Glomerular endothelial cell (primary cell): Measurements from ENCODE around the gene ID3. TPM values are rescaled to one million over a fixed set of nuclear protein-coding genes. Genes with fewer than 3 reads are reported as not detected.

Experiments used
- DNase-seq: peaks from one replicate; pipeline ENCODE4 v3.0.0-alpha.2; 2011; ENCODE audit warnings: low read depth, low spot score; ENCODE audit errors: extremely low read depth
- total RNA-seq: library from RNA; depleted of rRNA; stranded (reverse); fragments of >200 nt; gene quantifications from 2 replicates; pipeline ENCODE4 v1.2.3, GENCODE V29; 2015

The ID3 gene
- total RNA-seq, 1 donor from 2014 or later, result 399 TPM

DNA sequence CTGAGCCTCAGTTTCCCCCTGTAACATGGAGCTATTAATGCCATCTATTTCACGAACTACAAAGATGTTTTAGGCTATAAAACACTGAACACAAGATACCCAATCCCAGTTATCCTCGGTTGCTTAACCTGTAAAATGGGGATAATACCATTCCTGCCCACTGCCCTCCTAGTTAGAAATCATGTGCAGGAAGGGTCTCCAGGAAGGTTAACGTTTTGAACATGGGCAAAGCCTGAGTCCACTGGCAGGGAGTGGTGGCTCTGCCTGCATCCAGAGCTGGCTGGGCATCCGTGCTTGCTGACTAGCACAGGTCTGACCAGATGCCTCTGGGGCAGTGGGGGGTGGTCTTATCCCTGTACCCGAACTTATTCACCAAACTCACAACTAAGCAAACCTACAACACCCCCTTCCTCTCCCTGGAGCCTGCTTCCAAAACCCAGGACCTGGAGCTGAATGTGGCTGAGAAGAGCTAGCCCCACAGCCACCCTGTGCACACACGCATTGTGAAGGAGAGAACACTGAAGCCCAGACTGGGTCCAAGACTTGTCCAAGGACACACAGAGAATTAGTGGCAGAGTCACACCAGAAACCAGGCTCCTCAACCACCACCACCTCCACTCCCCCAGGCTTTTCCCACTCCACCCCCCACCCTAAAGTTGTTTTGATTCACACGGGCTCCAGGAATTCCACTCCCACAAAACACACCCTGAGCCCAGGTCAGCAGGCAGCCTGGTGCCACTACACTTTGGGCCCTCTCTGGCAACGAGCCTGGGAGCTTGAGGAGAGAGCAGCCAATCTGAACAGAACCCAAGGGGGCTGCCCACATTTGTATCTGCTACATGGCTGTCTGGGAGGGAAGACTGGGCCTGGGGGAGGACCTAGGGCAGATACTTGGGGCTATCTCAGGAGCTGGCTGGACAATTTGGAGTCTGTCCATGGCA lies 29.9 kb downstream of the ID3 start:
- no peak for DNase-seq

DNA sequence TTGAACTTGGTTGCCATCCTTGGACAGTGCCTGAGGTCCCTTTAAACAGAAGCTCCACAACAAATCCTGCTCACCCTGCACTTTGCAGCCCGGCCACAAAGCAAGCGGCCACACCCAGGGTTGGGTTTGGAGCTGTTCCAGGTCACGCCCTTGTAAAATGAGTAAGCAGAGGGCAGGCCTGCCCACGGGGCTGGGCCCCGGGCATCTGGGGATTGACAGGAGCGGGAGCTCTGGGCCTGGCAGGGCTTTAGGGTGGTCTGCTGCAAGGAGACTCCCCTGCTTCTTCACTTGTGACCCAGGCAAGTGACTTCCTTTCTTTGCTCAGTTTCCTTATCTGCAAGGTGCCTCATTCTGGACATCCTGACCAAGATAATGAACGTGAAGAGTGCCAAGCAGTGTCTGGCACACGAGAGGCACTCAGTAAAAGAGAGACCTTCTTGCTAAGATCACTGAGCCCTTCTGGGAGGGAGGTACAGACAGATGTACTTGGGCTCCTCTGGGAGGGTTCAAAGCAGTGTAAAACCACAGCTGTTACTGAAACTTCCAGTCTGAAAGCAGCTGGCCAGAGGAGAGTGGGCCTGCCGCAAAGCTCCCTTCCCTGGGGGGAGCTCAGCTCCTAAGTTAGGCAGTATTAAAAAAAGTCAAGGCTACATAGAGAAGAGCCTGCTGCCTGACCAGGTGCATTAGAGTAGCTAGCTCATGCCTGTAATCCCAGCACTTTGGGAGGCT lies 30.9 kb downstream of the ID3 start:
- no peak for DNase-seq

GRCh38 chr1:23527900-23528249 lies 31.4 kb downstream of the ID3 start:
- DNase-seq, result no peak

- DNase-seq, result no peak
Observed at GRCh38 chr1:23527366-23527765, 31.9 kb downstream of the ID3 start.

GRCh38 chr1:23526329-23527041 lies 32.8 kb downstream of the ID3 start:
- no peak for DNase-seq

GRCh38 chr1:23525558-23526250 lies 33.6 kb downstream of the ID3 start:
- no peak for DNase-seq

GRCh38 chr1:23524716-23525401 lies 34.4 kb downstream of the ID3 start:
- no peak for DNase-seq

DNA sequence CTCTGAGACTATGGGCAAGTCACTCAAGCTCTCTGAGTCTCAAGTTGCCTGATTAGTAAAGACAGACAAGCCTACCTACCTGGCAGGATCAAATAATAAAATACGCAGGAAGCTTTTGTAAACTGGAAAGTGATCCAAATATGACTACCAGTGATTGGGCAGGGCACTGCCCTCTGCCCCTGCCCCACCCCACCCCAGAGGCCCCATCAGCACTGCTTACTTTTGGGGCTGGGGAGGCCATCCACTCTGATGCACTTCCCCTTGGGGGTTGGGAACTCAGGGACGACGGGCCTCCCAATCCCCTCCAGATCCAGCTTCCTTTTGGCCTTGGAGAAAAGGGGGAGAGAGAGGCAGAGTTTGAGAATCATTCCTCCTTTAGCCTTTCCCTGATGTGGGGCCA lies 35.1 kb downstream of the ID3 start:
- DNase-seq, result no peak

DNA sequence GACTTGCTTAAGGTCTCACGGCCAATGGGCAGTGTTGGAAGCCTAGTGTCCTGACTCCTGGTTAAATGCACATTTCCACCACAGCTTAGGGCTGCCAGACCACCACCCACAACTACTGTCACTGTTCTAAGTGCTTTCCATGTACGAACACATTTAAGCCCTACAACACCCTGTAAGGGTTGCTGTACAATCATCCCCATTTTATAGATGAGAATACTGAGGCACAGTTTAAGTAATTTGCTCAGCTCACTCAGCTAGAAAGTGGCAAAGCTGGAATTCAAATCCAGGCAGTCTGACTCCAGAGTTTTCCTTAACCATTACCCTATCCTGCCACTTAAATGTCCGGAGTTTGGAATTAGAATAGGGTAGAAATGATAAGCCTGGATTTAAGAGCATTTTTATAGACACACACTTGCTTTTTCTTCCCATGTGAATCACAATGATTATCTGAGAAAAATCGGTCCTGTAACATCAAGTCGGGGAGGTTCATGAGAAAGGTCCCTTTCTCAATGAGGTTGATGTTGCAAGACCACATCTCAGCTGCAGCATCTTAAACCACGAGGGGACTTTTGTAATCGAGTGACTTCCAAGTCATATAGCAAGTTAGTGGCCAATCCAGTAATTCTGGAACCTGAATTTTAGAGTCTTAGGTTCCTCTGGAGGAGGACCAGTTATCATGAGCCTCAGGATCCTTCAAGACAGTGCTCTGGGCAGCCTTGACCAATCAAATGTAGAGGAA lies 36.9 kb downstream of the ID3 start:
- no peak for DNase-seq

DNA sequence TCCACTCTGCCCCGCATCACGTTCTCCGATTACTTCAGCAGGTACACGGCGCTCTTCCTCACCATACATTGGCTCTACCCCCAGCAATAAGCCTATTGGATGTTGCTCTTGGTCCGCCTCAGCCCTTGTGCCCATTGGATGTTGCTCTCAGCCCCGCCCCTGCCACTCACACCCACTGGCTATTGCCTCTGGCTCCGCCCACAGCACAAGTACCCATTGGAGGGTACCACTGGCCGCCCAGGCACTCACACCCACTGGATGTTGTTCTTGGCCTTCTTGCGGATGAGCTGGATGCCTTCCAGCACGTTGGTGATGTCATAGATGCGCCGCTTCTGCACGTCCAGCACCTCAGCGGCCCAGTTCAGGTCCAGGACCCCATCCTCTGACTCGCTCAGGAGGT lies 37.7 kb downstream of the ID3 start:
- DNase-seq, result no peak

GRCh38 chr1:23517581-23517980 lies 41.7 kb downstream of the ID3 start:
- DNase-seq, result no peak

GRCh38 chr1:23515905-23516304 lies 43.4 kb downstream of the ID3 start:
- no peak for DNase-seq

DNA sequence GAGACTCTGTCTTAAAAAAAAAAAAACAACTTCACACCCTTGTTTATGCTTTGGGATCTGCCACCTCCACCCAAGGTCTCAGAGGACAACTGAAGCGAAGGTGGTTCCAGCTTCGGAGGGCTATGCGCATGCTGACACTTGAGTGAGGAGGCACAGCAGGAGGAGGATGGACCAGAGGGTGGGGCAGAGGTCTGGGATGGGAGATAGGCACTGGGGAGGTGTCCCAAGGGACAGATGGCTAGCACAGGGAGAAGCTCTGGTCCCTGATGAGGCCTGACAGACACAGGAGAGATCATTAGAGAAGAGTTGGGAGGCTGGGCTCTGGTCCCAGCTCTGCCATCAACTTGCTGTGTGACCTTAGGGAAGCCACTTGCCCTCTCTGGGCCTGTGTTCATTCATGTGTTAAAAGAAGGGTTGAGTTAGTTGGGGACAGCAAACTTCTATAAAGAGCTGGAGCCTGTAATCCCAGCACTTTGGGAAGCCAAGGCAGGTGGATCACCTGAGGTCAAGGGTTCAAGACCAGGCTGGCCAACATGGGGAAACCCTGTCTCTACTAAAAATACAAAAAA lies 45.1 kb downstream of the ID3 start:
- no peak for DNase-seq

DNA sequence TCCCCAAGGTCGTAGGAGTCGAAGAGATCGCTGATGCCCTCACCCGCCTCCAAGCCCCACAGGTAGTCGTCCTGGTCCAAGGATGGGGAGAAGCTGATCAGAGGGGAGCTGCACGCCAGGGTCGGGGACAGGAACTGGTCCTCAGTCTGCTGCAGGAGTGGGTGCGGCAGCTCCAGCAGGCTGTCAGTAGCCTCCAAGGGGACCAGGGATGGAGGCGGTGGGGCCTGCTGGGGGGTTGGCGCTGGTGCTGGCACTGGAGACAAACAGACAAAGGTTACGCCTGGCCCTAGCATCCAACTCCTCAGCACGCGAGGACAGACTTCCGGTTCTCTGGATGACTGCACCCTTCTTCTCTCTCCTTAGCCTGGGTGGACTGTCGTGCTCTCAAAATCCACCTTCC lies 49.4 kb downstream of the ID3 start:
- no peak for DNase-seq

Other genes starting within 250 kb of the ID3 start
- 79.4 and 99.3 TPM in 2 replicates for gene HNRNPR, start 215.2 kb downstream of the ID3 start, total RNA-seq
- gene ZNF436, start 189.7 kb downstream of the ID3 start, total RNA-seq, result 22.9 and 25.6 TPM in 2 replicates
- 0.10 and 0.70 TPM in 2 replicates for gene TCEA3, start 134.8 kb downstream of the ID3 start, total RNA-seq
- gene ASAP3, start 75.3 kb downstream of the ID3 start, total RNA-seq, result 9.8 and 10.6 TPM in 2 replicates
- gene E2F2, start 28.3 kb downstream of the ID3 start, total RNA-seq, result 0.10 and 0.82 TPM in 2 replicates
- gene RPL11, start 132.3 kb upstream of the ID3 start, total RNA-seq, result 834 and 1,078 TPM in 2 replicates
- 40.2 and 49.4 TPM in 2 replicates for gene ELOA, start 184.0 kb upstream of the ID3 start, total RNA-seq
- 27.6 and 48.2 TPM in 2 replicates for gene PITHD1, start 218.9 kb upstream of the ID3 start, total RNA-seq
- 123 and 161 TPM in 2 replicates for gene LYPLA2, start 231.6 kb upstream of the ID3 start, total RNA-seq
- gene GALE, start 241.3 kb upstream of the ID3 start, total RNA-seq, result 60.6 and 82.0 TPM in 2 replicates